Upper lobe of left lung (tissue), 6 donors: ENCODE measurements around the gene PNPLA7. TPM values are rescaled to one million over a fixed set of nuclear protein-coding genes. Genes with fewer than 3 reads are reported as not detected.

Experiments
- ATAC-seq, 2 donors: fragments of 200-7000 bp; cut with Tn5 transposase; one replicate each; pipeline ENCODE4 v1.9.1; 2022; ENCODE audit warnings: mild to moderate bottlenecking in 2 of 2, moderate library complexity in 2 of 2; ENCODE audit not compliant: low FRiP score in 2 of 2
- DNase-seq, 2 donors: peaks; one replicate each; pipeline ENCODE4 v3.0.0-alpha.2; 2019 to 2020
- H3K27ac ChIP-seq, 4 donors: fragments of 200-600 bp; sonication (generic); one replicate each; pipeline ENCODE4 v1.5.1; 2016 to 2019
- H3K27me3 ChIP-seq, 4 donors: fragments of 200-600 bp; sonication (generic); one replicate each; pipeline ENCODE4 v1.5.1; 2017 to 2019
- H3K36me3 ChIP-seq, 4 donors: fragments of 200-600 bp; sonication (generic); one replicate each; pipeline ENCODE4 v1.5.1; 2016 to 2019
- H3K4me1 ChIP-seq, 4 donors: fragments of 200-600 bp; sonication (generic); one replicate each; pipeline ENCODE4 v1.5.1; 2018 to 2019
- H3K4me3 ChIP-seq, 4 donors: fragments of 200-600 bp; sonication (generic); one replicate each; pipeline ENCODE4 v1.5.1; 2017 to 2019; ENCODE audit warnings: mild to moderate bottlenecking in 2 of 4, moderate library complexity in 1 of 4
- H3K9me3 ChIP-seq, 4 donors: fragments of 200-600 bp; sonication (generic); one replicate each; pipeline ENCODE4 v1.5.1; 2018 to 2019
- CTCF ChIP-seq, 6 experiments: fragments of 450-650 bp in 4 of 6; fragments of 200-600 bp in 2 of 6; sonication (generic) in 2 of 6; IDR thresholded peaks; one replicate each; pipeline ENCODE4 v1.5.1; 2016 to 2019; ENCODE audit warnings: antibody characterized with exemption in 6 of 6
- EP300 ChIP-seq, 4 donors: sonication (generic); formaldehyde crosslinking; IDR thresholded peaks; one replicate each; pipeline ENCODE4 v1.5.1; 2017; ENCODE audit warnings: antibody characterized with exemption in 4 of 4, control low read depth in 2 of 4
- POLR2A ChIP-seq, 4 donors: fragments of 450-650 bp; IDR thresholded peaks; one replicate each; pipeline ENCODE4 v1.5.1; 2016 to 2017; ENCODE audit warnings: antibody characterized with exemption in 4 of 4, mild to moderate bottlenecking in 2 of 4
- POLR2AphosphoS5 ChIP-seq, 2 donors: sonication (generic); formaldehyde crosslinking; IDR thresholded peaks; one replicate each; pipeline ENCODE4 v1.5.1; 2017; ENCODE audit warnings: antibody characterized with exemption in 2 of 2
- WGBS, 2 donors: methylation state at CpG; one replicate each; pipeline ENCODE4 v1.1.5; 2017 to 2018; 5-methylcytosine and 5-hydroxymethylcytosine counted together
- total RNA-seq, 6 donors: library from RNA; depleted of rRNA in 4 of 6; stranded (reverse); fragments of >200 nt in 4 of 6; gene quantifications; one replicate each; pipeline versions ENCODE4 v1.1.0 to v1.2.1, GENCODE V29; 2016 to 2021
- donor health status: DM: no; HTN: no; CAD: no; lungs with moderate emphysema.
- donor health status: DM: no; HTN: yes; CAD: no; lungs with severe emphysema.

The PNPLA7 gene
- total RNA-seq, 6 donors from 2014 or later = 6.0 to 104 (median 14.0) TPM

- peak in 1 of 2 donors; percentile 64 for DNase-seq
- Histone ChIP-seq H3K4me3 (no peak overlapping the region), H3K27me3 (no peaks in the 10 kb centered on the region), H3K9me3 (no peaks in the 10 kb centered on the region), H3K4me1 (peaks cover 9 to 17% (median 14%) of the 10 kb centered on the region in 4 donors), H3K27ac (no peak overlapping the region), H3K36me3 (peaks cover 0 to 23% (median 10%) of the 10 kb centered on the region in 4 donors)
- 91 to 100% methylated on average over 2 to 16 of the region's 16 CpGs for WGBS, 2 donors
- no peak for TF ChIP-seq POLR2AphosphoS5 (IDR thresholded peaks at IDR 0.05)
- no peak for TF ChIP-seq EP300 (IDR thresholded peaks at IDR 0.05)
- TF ChIP-seq CTCF (IDR thresholded peaks at IDR 0.05) = no peak
- no peak for TF ChIP-seq POLR2A (IDR thresholded peaks at IDR 0.05)
- ATAC-seq = no peak
These were observed 101.6 kb downstream of the PNPLA7 start for GRCh38 chr9:137448602-137448962.

- WGBS, 2 donors = 89 to 100% methylated on average over 5 to 27 of the region's 27 CpGs
- Histone ChIP-seq H3K36me3 (peaks cover 0 to 21% (median 10%) of the 10 kb centered on the region in 4 donors), H3K9me3 (no peaks in the 10 kb centered on the region), H3K27ac (no peak overlapping the region), H3K4me1 (peaks cover 6 to 11% (median 10%) of the 10 kb centered on the region in 4 donors), H3K27me3 (no peaks in the 10 kb centered on the region), H3K4me3 (no peak overlapping the region)
- TF ChIP-seq POLR2A (IDR thresholded peaks at IDR 0.05) = no peak
- no peak for TF ChIP-seq CTCF (IDR thresholded peaks at IDR 0.05)
- no peak for TF ChIP-seq EP300 (IDR thresholded peaks at IDR 0.05)
- TF ChIP-seq POLR2AphosphoS5 (IDR thresholded peaks at IDR 0.05) = no peak
- peak in 1 of 2 donors; percentile 84 for DNase-seq
- ATAC-seq = no peak
These were observed 102.2 kb downstream of the PNPLA7 start for GRCh38 chr9:137447722-137448601.

DNA sequence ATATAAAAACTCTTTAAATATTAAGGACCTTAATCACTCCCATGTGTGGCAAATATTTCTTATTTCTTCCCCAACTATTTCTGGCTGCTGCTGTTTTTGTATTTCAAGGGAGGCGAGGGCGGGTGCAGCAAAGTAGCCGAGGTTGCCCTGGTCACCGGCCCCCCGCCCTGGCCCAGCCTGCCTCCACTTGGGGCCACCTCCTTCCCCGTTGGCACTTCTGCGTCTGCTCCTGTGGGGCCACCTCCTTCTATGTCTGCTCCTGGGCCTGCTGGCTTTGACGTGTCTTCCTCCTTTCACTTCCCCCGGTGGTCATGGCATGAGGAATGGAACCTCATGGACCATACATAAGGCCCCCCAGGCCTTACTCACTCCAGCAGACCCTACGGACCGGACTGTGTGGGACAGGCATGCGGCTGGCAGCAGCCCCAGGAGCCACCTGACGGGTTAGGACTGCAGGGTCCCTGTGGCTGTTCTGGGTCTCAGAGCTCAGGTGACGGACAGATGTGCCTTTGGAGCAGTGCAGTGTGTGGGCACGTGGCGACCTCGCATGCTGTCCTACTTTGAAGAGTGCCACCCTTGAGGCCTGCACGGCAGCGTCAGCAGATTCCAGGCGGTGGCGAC lies 103.2 kb downstream of the PNPLA7 start:
- Histone ChIP-seq H3K9me3 (no peaks in the 10 kb centered on the region), H3K4me1 (peaks cover 6 to 11% (median 8%) of the 10 kb centered on the region in 4 donors), H3K36me3 (peaks cover 0 to 17% (median 9%) of the 10 kb centered on the region in 4 donors), H3K4me3 (no peak overlapping the region), H3K27ac (no peak overlapping the region), H3K27me3 (no peaks in the 10 kb centered on the region)
- 74 to 79% methylated on average over 17 to 18 of the region's 21 CpGs for WGBS, 2 donors
- DNase-seq (peak in 1 of 2 donors; percentile 75), ATAC-seq (peak in 1 of 2 donors; percentile 28)
- TF ChIP-seq CTCF (IDR thresholded peaks at IDR 0.05) (no peak), POLR2AphosphoS5 (IDR thresholded peaks at IDR 0.05) (no peak)

DNA sequence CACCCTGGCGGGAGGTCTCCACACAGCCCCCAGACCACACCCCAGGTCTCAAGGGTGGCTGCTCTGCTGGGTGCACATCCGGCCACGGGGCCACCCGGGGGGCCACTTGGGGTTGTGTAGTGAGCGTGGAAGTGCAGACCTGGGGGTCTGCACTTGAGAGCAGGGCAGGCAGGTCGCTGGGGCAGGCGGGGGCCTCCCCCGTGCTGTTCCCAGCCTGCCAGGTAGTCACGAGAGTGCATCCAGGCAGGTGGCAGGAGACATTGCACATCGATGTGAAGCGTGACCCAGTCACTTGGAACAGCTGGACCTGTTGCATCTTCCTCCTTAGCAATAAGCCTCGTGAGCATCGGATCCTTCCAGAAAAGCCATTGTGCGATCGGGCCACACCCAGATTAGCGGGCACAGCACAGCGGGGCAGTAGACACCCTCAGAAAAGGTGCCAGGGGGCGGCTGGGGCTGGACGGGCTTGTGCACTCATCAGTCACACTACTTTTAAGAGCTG lies 104.2 kb downstream of the PNPLA7 start:
- DNase-seq = peak in 1 of 2 donors; percentile 80
- H3K27ac ChIP-seq = no peak overlapping the region
- H3K4me1 ChIP-seq = peaks cover 10 to 20% (median 17%) of the 10 kb centered on the region in 4 donors
- H3K36me3 ChIP-seq = peaks cover 0 to 17% (median 9%) of the 10 kb centered on the region in 4 donors
- 55 to 58% methylated on average over 19 of the region's 19 CpGs for WGBS, 2 donors
- H3K27me3 ChIP-seq = peaks cover 0 to 8% (median 2%) of the 10 kb centered on the region in 4 donors
- TF ChIP-seq POLR2AphosphoS5 (IDR thresholded peaks at IDR 0.05) (no peak), EP300 (IDR thresholded peaks at IDR 0.05) (no peak), CTCF (IDR thresholded peaks at IDR 0.05) (no peak), POLR2A (IDR thresholded peaks at IDR 0.05) (no peak)
- H3K9me3 ChIP-seq = no peaks in the 10 kb centered on the region
- ATAC-seq = peak; percentile 4 to 6
- no peak overlapping the region for H3K4me3 ChIP-seq
